H1 (cell line): Measurements from ENCODE around the gene PLCXD1. TPM values are rescaled to one million over a fixed set of nuclear protein-coding genes. Genes with fewer than 3 reads are reported as not detected.

Experiments
- GABPA ChIP-seq: IDR thresholded peaks from 2 replicates; pipeline ENCODE4 v1.6.1; 2011; ENCODE audit warnings: mild to moderate bottlenecking, low read length, moderate library complexity, borderline replicate concordance; ENCODE audit not compliant: insufficient read depth
- PHF8 ChIP-seq: fragments of 200-600 bp; sonication (generic); conservative IDR thresholded peaks from 2 replicates; pipeline ENCODE4 v1.7.1; 2012; ENCODE audit warnings: low read depth, mild to moderate bottlenecking, inconsistent platforms, low read length, moderate library complexity
- POLR2A ChIP-seq, 2 experiments: IDR thresholded peaks; 1 replicate in 1 of 2; 2 replicates in 1 of 2; pipeline ENCODE4 v1.6.1; 2011; ENCODE audit warnings: low read depth in 2 of 2, low read length in 2 of 2, mild to moderate bottlenecking in 2 of 2; ENCODE audit errors: control extremely low read depth in 1 of 2
- SAP30 ChIP-seq: fragments of 300-600 bp; sonication (generic); IDR thresholded peaks from 2 replicates; pipeline ENCODE4 v1.7.1; 2012; ENCODE audit warnings: low read length, moderate library complexity, mild to moderate bottlenecking, inconsistent platforms; ENCODE audit not compliant: insufficient read depth, insufficient replicate concordance
- SUZ12 ChIP-seq: fragments of 200-600 bp; sonication (generic); IDR thresholded peaks from 2 replicates; pipeline ENCODE4 v1.6.1; 2012; ENCODE audit warnings: mild to moderate bottlenecking, inconsistent platforms, low read length, moderate library complexity, mixed read lengths
- TAF7 ChIP-seq: optimal IDR thresholded peaks from 2 replicates; pipeline ENCODE3; 2011; ENCODE audit warnings: low read depth, mild to moderate bottlenecking, inconsistent platforms, low read length, moderate library complexity, borderline replicate concordance
- polyA plus RNA-seq, 7 experiments: library from polyadenylated mRNA; depleted of rRNA in 3 of 7; stranded (reverse) in 5 of 7; unstranded in 2 of 7; fragments of >200 nt in 5 of 7; fragments of 200-250 nt in 2 of 7; gene quantifications; 1 replicate in 5 of 7; 2 replicates in 1 of 7; 4 replicates in 1 of 7; pipeline versions ENCODE4 v1.2.1 to v1.2.3, GENCODE V29; 2011 to 2013; ENCODE audit warnings: missing spikeins in 2 of 7, mixed read lengths in 2 of 7
- total RNA-seq: library from RNA; stranded (reverse); fragmentation: NEBNext Ultra II Directional; extraction: Animal tissue kit (Norgen Biotek cat#: 25700); gene quantifications from 2 replicates; pipeline ENCODE4 v1.2.1, GENCODE V29; 2021

The PLCXD1 gene
- total and polyA plus RNA-seq, 2 of the 8 experiments (the other 6 are each of a cell fraction or from before 2014, with no cell fraction given), result 93.6 to 124 TPM

GRCh38 chrX:314049-314448 is 32.9 kb downstream of the PLCXD1 start (continued):
- TF ChIP-seq PHF8 (no peak), SAP30 (no peak), POLR2A (IDR thresholded peaks at IDR 0.05; ENCODE audit: control extremely low read depth in 1 of 2, low read depth in 2 of 2, low read length in 2 of 2) (no peak), GABPA (no peak), SUZ12 (no peak), TAF7 (no peak)
